NCI-H1694 (cell line): ENCODE results near the gene CNOT11.

Source experiments
- DNase-seq: peaks from one replicate; lab custom pipeline; 2025; lab: John Stamatoyannopoulos, UW

CNOT11 gene

GRCh38 chr2:101278925-101279324 lies 26.2 kb downstream of the CNOT11 start:
- DNase-seq, result no peak

- no peak for DNase-seq
Observed at GRCh38 chr2:101281482-101281881, 28.8 kb downstream of the CNOT11 start.

- no peak for DNase-seq
Observed at GRCh38 chr2:101282980-101283379, 30.3 kb downstream of the CNOT11 start.

GRCh38 chr2:101286684-101287083 lies 34.0 kb downstream of the CNOT11 start:
- no peak for DNase-seq

- no peak for DNase-seq
Observed at GRCh38 chr2:101287303-101287702, 34.6 kb downstream of the CNOT11 start.

- no peak for DNase-seq
Observed at GRCh38 chr2:101290711-101291110, 38.0 kb downstream of the CNOT11 start.

GRCh38 chr2:101291973-101292372 lies 39.3 kb downstream of the CNOT11 start:
- no peak for DNase-seq

GRCh38 chr2:101293544-101293943 lies 40.9 kb downstream of the CNOT11 start:
- DNase-seq, result no peak

- DNase-seq, result no peak
Observed at GRCh38 chr2:101294861-101295260, 42.2 kb downstream of the CNOT11 start.

GRCh38 chr2:101295895-101296294 lies 43.2 kb downstream of the CNOT11 start:
- no peak for DNase-seq

GRCh38 chr2:101296371-101296770 lies 43.7 kb downstream of the CNOT11 start:
- no peak for DNase-seq

- DNase-seq, result no peak
Observed at GRCh38 chr2:101297383-101297782, 44.7 kb downstream of the CNOT11 start.

GRCh38 chr2:101299604-101300003 lies 46.9 kb downstream of the CNOT11 start:
- DNase-seq, result no peak

- no peak for DNase-seq
Observed at GRCh38 chr2:101300164-101300563, 47.5 kb downstream of the CNOT11 start.

- no peak for DNase-seq
Observed at GRCh38 chr2:101300836-101301235, 48.1 kb downstream of the CNOT11 start.

GRCh38 chr2:101302016-101302415 lies 49.3 kb downstream of the CNOT11 start:
- no peak for DNase-seq

- DNase-seq, result no peak
Observed at GRCh38 chr2:101303688-101304087, 51.0 kb downstream of the CNOT11 start.

- DNase-seq, result no peak
Observed at GRCh38 chr2:101305035-101305434, 52.3 kb downstream of the CNOT11 start.

- no peak for DNase-seq
Observed at GRCh38 chr2:101305492-101306078, 52.9 kb downstream of the CNOT11 start.

- no peak for DNase-seq
Observed at GRCh38 chr2:101306410-101306809, 53.7 kb downstream of the CNOT11 start.

- no peak for DNase-seq
Observed at GRCh38 chr2:101307503-101307902, 54.8 kb downstream of the CNOT11 start.

GRCh38 chr2:101307950-101308431 lies 55.3 kb downstream of the CNOT11 start:
- DNase-seq, result no peak

GRCh38 chr2:101308432-101309210 lies 55.9 kb downstream of the CNOT11 start, which contains the start of gene RNF149:
RNF149 (minus strand) TSS chr2:101308701; CDS start chr2:101308588, 113 bp downstream.
- DNase-seq, result peak; percentile 77
